Activated CD4-positive, alpha-beta T cell treated with anti-CD3 and anti-CD28 coated beads, Interleukin-2, amount 10 ng/mL, durations not matched to agents 24 days and 14 days (primary cell): ENCODE results near the gene PIP4P1. TPM values are rescaled to one million over a fixed set of nuclear protein-coding genes. Genes with fewer than 3 reads are reported as not detected.
A peak's percentile ranks its signal among the peaks of the same experiment; 100 is the strongest.

Experiments used
- DNase-seq: peaks from one replicate; pipeline ENCODE4 v3.0.0; 2022
- H3K27ac Mint-ChIP-seq: one replicate; pipeline ENCODE4 v1.8.0; 2022; ENCODE audit warnings: mild to moderate bottlenecking, mixed read lengths
- H3K27me3 Mint-ChIP-seq: one replicate; pipeline ENCODE4 v1.8.0; 2022; ENCODE audit warnings: mixed read lengths
- H3K36me3 Mint-ChIP-seq: one replicate; pipeline ENCODE4 v1.8.0; 2022; ENCODE audit warnings: low read depth, mild to moderate bottlenecking, mixed read lengths
- H3K4me1 Mint-ChIP-seq: one replicate; pipeline ENCODE4 v1.8.0; 2021; ENCODE audit warnings: mixed read lengths
- H3K4me3 Mint-ChIP-seq: one replicate; pipeline ENCODE4 v1.8.0; 2022; ENCODE audit warnings: mild to moderate bottlenecking, moderate library complexity, mixed read lengths
- H3K9me3 Mint-ChIP-seq: one replicate; pipeline ENCODE4 v1.8.0; 2021; ENCODE audit warnings: mixed read lengths
- intact Hi-C: fragments of 100-400 bp; cut with micrococcal nuclease; formaldehyde crosslinking; loops from one replicate; pipeline ENCODE4 v1.15.1; 2023
- total RNA-seq: library from RNA; stranded (reverse); gene quantifications from 2 replicates; pipeline ENCODE4 v1.2.3, GENCODE V29; 2022

Gene PIP4P1
- total RNA-seq, 1 donor from 2014 or later = 29.5 TPM

GRCh38 chr14:20438664-20439063, 22.6 kb downstream of the PIP4P1 start:
- Mint-ChIP-seq H3K4me3 (no peak overlapping the region), H3K36me3 (peaks cover 9% of the 10 kb centered on the region), H3K4me1 (peaks cover 17% of the 10 kb centered on the region), H3K27me3 (no peaks in the 10 kb centered on the region), H3K27ac (no peak overlapping the region), H3K9me3 (no peaks in the 10 kb centered on the region)
- intact Hi-C loops = no loop called here
- DNase-seq = no peak

- H3K27ac Mint-ChIP-seq = no peak overlapping the region
- H3K27me3 Mint-ChIP-seq = no peaks in the 10 kb centered on the region
- intact Hi-C loops = no loop called here
- no peaks in the 10 kb centered on the region for H3K36me3 Mint-ChIP-seq
- no peaks in the 10 kb centered on the region for H3K9me3 Mint-ChIP-seq
- H3K4me1 Mint-ChIP-seq = peaks cover 9% of the 10 kb centered on the region
- no peak overlapping the region for H3K4me3 Mint-ChIP-seq
- no peak for DNase-seq
Measured at GRCh38 chr14:20436363-20436755, 24.9 kb downstream of the PIP4P1 start.

GRCh38 chr14:20435582-20436362, 25.5 kb downstream of the PIP4P1 start, which contains the start of gene KLHL33:
Gene KLHL33, minus strand, starts transcription at chr14:20436166. Its CDS starts 355 bp downstream, at chr14:20435811.
- no peak within 1 kb of the TSS for H3K27ac Mint-ChIP-seq
- no peaks in the 10 kb centered on the region for H3K9me3 Mint-ChIP-seq
- no peak for DNase-seq
- no peaks in the 10 kb centered on the region for H3K27me3 Mint-ChIP-seq
- H3K4me3 Mint-ChIP-seq = no peak within 1 kb of the TSS
- intact Hi-C loops = no loop called here
- H3K36me3 Mint-ChIP-seq = no peaks in the 10 kb centered on the region
- H3K4me1 Mint-ChIP-seq = peaks cover 5% of the 10 kb centered on the region

GRCh38 chr14:20434701-20435581, 26.3 kb downstream of the PIP4P1 start:
- Mint-ChIP-seq H3K9me3 (no peaks in the 10 kb centered on the region), H3K4me1 (no peaks in the 10 kb centered on the region), H3K36me3 (no peaks in the 10 kb centered on the region), H3K4me3 (no peak overlapping the region), H3K27me3 (no peaks in the 10 kb centered on the region), H3K27ac (no peak overlapping the region)
- intact Hi-C loops = no loop called here
- no peak for DNase-seq

- no peak for DNase-seq
- intact Hi-C loops = no loop called here
Measured at GRCh38 chr14:20429801-20430669, 31.2 kb downstream of the PIP4P1 start.

GRCh38 chr14:20428802-20429201, 32.4 kb downstream of the PIP4P1 start:
- Mint-ChIP-seq H3K27me3 (no peaks in the 10 kb centered on the region), H3K9me3 (no peaks in the 10 kb centered on the region), H3K4me3 (no peak overlapping the region), H3K27ac (no peak overlapping the region), H3K4me1 (peaks cover 22% of the 10 kb centered on the region), H3K36me3 (no peaks in the 10 kb centered on the region)
- intact Hi-C loops = no loop called here
- no peak for DNase-seq

More at GRCh38 chr14:20429801-20430669, 31.2 kb downstream of the PIP4P1 start:
- H3K36me3 Mint-ChIP-seq = no peaks in the 10 kb centered on the region
- peaks cover 22% of the 10 kb centered on the region for H3K4me1 Mint-ChIP-seq
- H3K4me3 Mint-ChIP-seq = no peak overlapping the region
- no peaks in the 10 kb centered on the region for H3K27me3 Mint-ChIP-seq
- H3K27ac Mint-ChIP-seq = no peak overlapping the region
- no peaks in the 10 kb centered on the region for H3K9me3 Mint-ChIP-seq

GRCh38 chr14:20428010-20428365, 33.2 kb downstream of the PIP4P1 start:
- Mint-ChIP-seq H3K27ac (peak overlapping the region; percentile 80), H3K27me3 (no peaks in the 10 kb centered on the region), H3K4me1 (peaks cover 22% of the 10 kb centered on the region), H3K9me3 (no peaks in the 10 kb centered on the region), H3K4me3 (peak overlapping the region; percentile 52), H3K36me3 (no peaks in the 10 kb centered on the region)
- no peak for DNase-seq
- intact Hi-C loops = no loop called here

- H3K27me3 Mint-ChIP-seq = no peaks in the 10 kb centered on the region
- peaks cover 22% of the 10 kb centered on the region for H3K4me1 Mint-ChIP-seq
- H3K36me3 Mint-ChIP-seq = no peaks in the 10 kb centered on the region
- H3K27ac Mint-ChIP-seq = peak overlapping the region; percentile 80
- intact Hi-C loops = loop anchor here (2.0 kb wide), 1 partner anchor 15 kb away; the partner anchor contains the start of gene TEP1
- DNase-seq = no peak
- H3K9me3 Mint-ChIP-seq = no peaks in the 10 kb centered on the region
- peak overlapping the region; percentile 52 for H3K4me3 Mint-ChIP-seq
Measured at GRCh38 chr14:20427231-20428009, 33.8 kb downstream of the PIP4P1 start.

- Mint-ChIP-seq H3K4me1 (peaks cover 22% of the 10 kb centered on the region), H3K4me3 (no peak overlapping the region), H3K27me3 (no peaks in the 10 kb centered on the region), H3K36me3 (no peaks in the 10 kb centered on the region), H3K9me3 (no peaks in the 10 kb centered on the region), H3K27ac (no peak overlapping the region)
- intact Hi-C loops = no loop called here
- no peak for DNase-seq
Measured at GRCh38 chr14:20424851-20425250, 36.4 kb downstream of the PIP4P1 start.

GRCh38 chr14:20422886-20423285, 38.3 kb downstream of the PIP4P1 start:
- Mint-ChIP-seq H3K27ac (no peak overlapping the region), H3K9me3 (no peaks in the 10 kb centered on the region), H3K4me3 (no peak overlapping the region), H3K4me1 (peaks cover 12% of the 10 kb centered on the region), H3K36me3 (no peaks in the 10 kb centered on the region), H3K27me3 (no peaks in the 10 kb centered on the region)
- intact Hi-C loops = no loop called here
- no peak for DNase-seq

- Mint-ChIP-seq H3K36me3 (no peaks in the 10 kb centered on the region), H3K9me3 (no peaks in the 10 kb centered on the region), H3K27me3 (no peaks in the 10 kb centered on the region), H3K27ac (no peak overlapping the region), H3K4me1 (peaks cover 4% of the 10 kb centered on the region), H3K4me3 (no peak overlapping the region)
- DNase-seq = no peak
- intact Hi-C loops = no loop called here
Measured at GRCh38 chr14:20421267-20421666, 40.0 kb downstream of the PIP4P1 start.

GRCh38 chr14:20419419-20419818, 41.8 kb downstream of the PIP4P1 start:
- no peak for DNase-seq
- H3K27me3 Mint-ChIP-seq = no peaks in the 10 kb centered on the region
- intact Hi-C loops = no loop called here
- H3K27ac Mint-ChIP-seq = no peak overlapping the region
- H3K9me3 Mint-ChIP-seq = no peaks in the 10 kb centered on the region
- no peaks in the 10 kb centered on the region for H3K36me3 Mint-ChIP-seq
- H3K4me1 Mint-ChIP-seq = peaks cover 8% of the 10 kb centered on the region
- no peak overlapping the region for H3K4me3 Mint-ChIP-seq

GRCh38 chr14:20418501-20418909, 42.7 kb downstream of the PIP4P1 start:
- H3K9me3 Mint-ChIP-seq = no peaks in the 10 kb centered on the region
- H3K27ac Mint-ChIP-seq = no peak overlapping the region
- no peaks in the 10 kb centered on the region for H3K27me3 Mint-ChIP-seq
- DNase-seq = no peak
- no peak overlapping the region for H3K4me3 Mint-ChIP-seq
- intact Hi-C loops = no loop called here
- H3K4me1 Mint-ChIP-seq = peaks cover 16% of the 10 kb centered on the region
- H3K36me3 Mint-ChIP-seq = no peaks in the 10 kb centered on the region
